Measurements from ENCODE around the gene PHLDB2.

Gene PHLDB2

DNA sequence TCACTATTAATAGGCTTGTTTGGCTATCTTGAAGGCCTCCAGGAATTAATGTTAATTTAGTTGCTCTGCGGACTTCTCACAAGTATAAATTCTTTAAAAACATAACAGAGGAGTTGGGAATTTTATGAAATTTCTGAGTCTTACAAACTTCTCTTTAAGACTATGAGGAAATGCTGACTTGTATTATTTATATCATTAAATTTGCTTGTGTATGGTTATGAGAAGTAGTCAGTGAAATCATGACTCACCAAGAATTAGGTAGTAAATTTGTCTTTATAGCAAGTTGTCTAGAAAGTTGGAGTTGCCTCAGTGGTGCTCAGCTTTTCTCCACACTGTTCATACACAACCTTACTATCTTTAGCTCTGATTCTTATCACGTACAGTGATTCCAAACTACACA lies 26.5 kb downstream of the PHLDB2 start:
- DNase-seq, result no peak

DNA sequence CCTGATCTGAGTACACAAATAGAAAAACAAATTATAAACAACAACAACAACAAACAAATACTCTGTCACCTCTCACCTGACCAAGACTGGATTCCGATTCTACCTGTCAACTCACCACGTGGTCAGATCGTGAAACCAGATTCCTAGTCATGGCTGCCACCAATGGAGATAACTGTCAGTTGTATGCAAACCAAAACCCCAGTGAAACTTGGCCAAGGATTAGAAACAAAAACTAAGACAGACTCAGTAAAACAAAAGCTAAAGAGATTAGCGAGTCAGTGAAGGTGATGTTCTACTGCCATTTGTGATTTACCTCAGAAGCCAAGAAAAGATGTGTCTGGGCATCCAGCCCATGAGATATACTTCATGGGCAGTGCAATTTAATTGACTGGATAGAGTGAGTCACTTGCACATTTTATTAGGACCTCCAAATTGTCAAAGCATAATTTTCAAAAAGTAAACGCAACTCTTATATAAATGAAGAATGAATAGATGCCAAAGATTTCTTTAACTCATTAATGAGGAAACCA lies 31.1 kb downstream of the PHLDB2 start:
- DNase-seq, result no peak

DNA sequence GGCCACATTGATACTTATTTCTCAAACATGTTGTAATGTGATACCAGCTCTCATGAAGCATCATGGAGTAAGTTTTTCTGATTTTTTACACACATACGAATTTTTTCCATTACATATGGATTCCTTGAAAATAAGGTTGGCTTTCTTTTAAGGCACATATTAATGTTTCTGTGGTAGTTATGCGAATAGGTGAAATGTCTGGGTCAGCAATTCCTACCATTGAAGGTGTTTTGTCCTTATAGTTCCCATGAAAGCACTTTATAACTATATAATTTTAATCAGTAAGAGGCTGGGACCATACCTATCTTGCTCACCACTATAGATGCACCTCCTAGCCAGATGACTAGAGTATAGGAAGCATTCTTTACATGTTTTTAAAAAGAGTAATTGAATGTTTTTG lies 33.0 kb downstream of the PHLDB2 start:
- no peak for DNase-seq

DNA sequence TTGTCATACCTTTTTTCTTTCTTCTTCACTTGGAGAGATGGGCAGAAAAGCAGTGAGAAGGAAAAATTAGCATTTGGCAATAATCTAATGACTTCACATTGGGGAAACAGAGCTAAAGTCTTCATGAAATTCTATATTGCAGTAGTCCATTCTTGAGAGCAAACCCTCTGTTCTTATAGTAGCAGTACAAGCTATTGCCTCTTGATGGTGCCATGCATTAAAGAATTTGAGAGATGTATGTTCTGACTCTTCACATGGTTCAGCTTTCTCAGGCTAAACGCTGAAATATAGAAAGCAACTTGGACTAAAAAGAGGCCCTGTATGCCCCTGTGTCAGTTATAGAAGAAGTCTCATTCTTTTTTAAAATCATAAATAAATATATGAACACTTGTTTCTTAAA lies 36.0 kb downstream of the PHLDB2 start:
- DNase-seq, result no peak

DNA sequence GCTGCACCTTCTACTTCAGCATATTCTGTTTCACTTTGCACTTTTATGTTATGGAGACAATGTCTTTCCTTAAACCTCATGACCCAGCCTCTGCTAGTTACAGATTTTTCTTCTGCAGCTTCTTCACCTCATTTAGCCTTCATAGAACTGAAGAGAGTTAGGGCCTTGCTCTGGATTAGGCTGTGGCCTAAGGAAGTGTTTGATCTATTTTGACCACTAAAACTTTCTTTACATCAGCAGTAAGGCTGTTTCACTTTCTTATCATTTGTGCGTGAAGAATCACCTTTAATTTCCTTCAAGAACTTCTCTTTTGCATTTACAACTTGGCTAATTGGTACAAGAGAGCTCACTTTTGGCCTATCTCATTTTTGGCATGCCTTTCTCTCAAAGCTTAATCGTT lies 40.9 kb downstream of the PHLDB2 start:
- no peak for DNase-seq

DNA sequence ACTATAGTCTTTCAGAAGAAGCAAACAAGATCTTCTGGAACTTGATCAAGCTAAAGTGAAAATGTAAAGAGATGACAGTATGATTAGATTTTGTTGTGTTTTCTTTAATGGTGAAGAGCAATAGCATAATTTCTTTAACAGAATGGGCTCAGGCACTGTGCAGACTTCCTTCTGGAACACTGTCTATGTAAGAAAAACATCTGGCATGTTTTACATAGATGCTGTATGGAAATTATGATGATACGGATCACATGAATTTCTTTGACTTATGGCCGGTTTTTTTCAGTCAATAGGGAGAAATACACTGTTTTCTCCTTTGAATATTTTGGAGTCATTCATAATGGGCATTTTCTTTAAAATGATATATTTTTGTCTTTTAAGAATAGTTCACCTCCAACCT lies 42.6 kb downstream of the PHLDB2 start:
- no peak for DNase-seq

DNA sequence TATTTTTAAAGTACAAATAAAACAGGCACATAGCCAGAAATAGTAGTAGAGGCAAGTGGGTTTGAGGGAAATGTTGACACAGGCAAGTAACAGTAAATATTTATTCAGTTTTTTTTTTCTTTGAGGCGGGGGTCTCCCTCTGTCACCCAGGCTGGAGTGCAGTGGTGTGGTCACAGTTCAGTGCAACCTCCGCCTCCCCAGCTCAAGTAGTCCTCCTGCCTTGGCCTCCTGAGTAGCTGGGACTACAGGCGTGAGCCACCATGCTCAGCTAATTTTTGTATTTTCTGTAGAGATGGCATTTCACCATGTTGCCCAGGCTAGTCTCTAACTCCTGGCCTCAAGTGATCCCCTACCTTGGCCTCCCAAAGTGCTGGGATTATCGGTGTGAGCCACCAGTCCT lies 43.5 kb downstream of the PHLDB2 start:
- no peak for DNase-seq

DNA sequence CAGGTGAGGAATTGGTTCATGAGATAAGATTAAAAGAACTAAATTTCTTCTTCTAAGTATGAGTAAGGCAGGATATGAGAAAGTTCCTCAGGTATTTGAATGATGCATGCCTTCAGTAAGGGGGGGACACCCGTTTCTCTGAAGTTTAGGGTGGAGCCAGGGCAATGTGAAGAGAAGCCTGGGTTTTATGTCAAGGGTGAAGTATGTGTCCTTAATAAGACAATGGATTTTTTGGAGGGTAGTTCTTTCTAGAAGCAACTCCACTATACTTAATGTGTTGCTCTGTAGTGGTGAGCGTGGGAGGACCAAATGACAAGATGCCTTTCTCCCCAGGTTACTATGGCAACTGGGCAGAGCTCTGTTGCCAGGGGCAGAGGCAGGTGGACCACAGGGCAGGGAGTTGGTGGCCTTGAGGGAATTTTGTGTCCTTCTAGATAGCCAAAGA lies 44.0 kb downstream of the PHLDB2 start:
- DNase-seq, result no peak

DNA sequence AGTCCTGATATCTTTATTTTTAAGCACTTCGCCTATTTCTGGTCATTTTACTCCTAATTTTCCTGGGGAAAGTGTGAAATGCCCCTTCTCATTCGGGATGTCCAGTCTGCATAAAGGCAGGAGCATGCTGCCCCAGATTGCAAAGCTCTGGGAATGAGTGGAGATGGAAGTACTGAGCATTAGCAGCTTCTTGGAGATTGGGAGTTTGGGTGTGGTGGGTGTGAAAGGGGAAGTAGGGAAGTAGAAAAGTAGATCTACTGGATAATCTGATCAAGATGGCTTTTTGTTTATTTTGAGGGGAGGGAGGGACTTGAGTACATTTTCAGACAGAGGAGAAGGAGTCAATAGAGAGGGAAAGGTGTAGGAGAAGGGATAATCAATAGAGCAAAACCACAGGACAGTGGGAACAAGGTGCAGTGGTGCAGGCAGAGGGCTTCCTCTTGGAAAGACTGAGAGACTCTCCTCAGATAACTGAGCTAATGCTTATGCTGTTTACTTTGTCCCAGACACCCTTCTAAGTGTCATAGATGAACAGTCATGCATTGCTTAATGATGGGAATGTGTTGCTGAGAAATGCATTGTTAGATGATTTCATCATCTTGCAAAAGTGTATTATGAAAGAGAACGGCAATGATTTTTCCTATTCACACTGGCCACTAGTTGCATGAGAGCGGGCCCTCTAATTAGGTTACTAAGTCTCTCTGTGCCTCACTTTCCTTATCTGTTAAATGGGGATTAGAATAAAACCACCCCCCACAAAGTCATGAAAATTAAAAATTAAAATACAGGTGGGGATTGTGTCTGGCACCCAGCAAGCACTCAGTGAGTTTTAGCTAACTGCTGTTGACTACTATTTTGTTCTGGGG lies 45.5 kb downstream of the PHLDB2 start:
- no peak for DNase-seq

DNA sequence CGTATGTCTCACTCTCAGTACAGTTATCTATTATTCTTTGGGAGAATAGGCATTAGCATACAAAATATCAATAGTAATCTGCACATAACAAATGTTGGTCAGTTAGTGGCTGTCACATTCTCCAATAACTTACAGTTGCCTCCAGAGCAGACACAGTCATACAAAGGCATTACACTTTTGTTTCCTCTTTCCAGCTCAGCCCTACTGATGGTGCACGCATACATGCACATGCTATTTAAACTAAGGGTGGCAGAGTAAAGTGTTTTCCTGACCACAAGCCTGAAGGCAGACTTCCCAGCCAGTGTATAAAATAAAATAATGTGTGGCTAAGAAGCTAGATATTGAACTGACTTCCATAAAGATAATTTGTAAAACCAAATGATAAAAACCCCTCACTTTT lies 47.6 kb downstream of the PHLDB2 start:
- DNase-seq, result no peak

DNA sequence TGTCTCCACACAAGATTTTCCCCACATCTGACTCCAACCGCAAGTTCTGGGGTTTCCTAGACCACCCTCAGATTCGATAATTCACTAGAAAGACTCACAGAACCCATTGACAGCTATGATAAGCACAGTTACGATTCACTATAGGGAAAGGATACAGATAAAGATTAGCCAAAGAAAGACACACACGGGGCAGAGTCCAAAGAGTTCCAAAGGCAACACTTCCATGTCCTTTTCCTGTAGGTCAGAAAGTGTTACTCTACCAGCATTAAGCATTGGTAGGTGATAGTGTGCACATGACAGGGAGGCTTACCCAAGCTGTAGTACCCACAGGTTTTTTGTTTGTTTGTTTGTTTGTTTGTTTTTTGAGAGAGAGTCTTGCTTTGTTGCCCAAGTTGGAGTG lies 48.1 kb downstream of the PHLDB2 start:
- no peak for DNase-seq

DNA sequence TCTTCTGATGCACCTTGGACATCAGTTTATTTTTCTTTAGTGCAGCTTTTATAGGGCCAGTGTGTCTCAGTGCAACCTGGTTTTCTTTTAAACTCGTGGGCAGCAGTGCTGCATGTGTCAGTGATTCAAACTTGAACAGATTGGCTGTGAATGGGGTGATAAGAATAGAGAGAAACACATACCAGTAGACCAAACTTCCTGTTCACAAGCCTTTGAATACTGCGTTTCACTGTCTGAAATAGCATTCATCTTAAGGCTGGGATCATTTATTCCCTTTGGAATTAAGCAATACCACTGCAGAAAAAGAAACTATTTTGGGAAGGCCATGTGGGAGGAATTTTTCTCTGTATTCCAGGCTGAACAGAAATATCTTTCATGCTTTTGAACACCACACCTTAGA lies 51.7 kb downstream of the PHLDB2 start:
- DNase-seq, result no peak

DNA sequence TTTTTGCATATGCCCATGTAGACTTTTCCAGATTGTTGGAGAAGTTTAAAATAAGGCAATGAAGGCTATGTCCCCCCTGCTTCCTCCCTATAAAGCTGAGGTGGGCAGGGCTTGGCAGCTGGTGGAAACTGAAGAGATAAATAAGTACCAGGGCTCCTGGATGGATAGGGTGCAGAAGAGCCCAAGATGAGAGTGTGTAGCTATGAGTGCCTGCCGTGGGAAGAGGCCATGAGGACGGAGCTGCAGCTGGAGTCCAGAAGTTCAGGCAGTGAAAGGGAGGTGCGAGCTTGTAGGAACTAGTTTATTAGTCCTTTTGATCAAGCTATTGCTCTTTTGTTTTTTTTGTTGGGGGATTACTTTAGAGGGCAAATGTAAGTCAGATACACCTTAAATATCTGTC lies 52.4 kb downstream of the PHLDB2 start:
- no peak for DNase-seq

DNA sequence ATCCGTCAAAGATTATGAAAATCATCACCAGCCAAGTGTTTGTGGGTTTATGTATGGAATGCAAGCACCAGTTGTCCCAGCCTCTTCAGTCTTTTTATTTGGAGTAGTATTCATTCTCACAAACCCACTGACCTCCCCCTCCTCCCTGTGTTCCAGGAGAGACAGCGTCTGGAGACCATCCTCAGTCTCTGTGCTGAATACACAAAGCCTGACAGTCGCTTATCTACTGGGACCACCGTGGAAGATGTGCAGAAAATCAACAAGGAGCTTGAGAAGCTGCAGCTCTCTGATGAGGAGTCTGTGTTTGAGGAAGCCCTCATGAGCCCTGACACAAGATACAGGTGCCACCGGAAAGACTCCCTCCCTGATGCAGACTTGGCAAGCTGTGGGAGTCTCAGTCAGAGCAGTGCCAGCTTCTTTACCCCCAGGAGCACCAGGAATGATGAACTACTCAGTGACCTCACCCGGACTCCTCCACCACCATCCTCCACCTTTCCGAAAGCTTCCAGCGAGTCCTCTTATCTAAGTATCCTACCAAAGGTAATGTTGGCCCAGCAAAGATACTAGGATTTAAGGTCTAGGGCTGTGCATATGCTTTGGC lies 54.2 kb downstream of the PHLDB2 start:
- DNase-seq, result no peak

DNA sequence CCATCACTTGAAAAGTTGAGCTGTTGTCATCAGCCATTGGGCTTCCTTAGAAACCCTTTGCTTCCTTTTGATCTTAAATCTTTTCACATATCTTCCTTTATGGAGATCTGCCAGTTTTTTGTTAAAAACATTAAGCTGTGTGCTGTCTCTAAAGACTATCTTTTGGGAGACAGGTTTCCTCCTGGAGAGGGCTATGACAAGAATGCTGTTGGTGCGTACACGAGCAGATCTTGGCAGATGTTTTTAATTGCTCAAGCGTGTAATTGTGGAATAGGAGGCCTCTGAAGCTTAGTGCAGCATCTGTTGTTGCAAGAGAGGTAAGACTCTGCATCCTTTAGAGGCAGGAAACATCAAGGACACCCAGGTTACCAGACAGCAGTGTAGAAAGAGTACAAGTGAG lies 56.8 kb downstream of the PHLDB2 start:
- DNase-seq, result no peak

DNA sequence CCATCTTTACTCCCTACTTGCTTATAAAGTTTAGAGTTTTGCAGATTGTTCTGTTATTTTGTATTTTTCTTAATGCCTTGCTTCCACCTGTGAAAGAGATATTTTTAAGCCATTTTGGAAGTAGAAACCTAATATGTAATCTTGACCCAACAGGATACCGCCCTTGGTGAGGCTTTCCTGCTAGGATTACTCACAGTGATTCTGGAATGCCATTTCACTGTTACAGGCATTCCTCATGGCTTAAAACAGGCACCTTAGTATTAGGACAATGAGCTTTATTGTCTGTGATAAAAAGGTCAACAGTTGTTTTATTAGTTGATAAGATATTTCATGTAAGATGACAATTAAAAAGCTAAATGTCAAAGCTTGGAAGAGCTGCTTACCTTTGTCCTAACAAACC lies 58.2 kb downstream of the PHLDB2 start:
- DNase-seq, result no peak

DNA sequence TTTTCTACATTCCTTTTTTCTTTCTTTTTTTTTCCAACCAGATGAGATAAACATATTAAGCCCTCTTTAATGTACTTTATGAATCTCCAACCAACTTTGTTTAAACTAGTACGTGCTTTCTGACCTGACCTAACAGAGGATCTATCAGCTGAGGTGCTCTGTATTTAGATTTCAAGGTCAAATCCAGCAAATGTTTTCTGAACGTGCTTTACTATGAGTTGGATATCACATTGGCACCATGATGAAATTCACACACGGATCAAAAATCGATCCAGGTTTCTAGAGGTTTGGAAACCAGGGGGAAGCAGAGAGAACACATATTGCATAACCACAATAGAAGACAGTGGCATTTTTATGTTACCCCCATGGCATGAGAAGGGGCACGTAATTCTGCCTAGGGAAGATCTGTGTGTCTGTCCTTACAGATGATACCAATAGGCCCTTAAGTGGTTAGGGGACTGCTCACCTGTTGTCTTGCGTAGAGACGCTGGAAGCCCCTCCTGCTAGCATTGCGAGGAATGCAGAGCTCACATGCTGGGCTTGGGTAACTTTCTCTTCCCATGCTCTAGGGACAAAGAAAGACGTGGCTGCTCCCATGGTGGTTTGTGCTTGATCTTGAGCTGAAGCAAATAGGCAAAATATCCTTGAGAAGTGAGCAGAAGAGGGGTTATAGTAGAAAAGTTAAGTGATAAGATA lies 60.5 kb downstream of the PHLDB2 start:
- DNase-seq, result no peak

DNA sequence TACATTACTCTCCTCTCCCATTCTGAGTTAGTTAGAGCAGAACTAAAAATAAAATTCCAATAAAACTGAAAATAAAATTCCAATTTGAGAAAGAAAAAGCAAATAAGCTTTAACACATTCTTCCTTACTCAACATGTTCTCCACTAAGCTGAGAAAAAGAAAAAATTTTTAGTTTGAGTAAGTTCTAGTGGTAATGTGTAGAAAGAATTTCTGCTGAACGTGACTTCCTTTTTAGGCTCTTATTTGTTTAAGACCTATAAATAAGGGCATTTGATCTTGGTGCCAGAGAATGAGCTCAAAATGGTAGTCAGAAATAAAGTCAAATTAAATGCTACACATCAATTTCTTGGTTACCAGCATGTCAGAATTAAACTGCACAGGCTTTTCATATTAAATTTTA lies 62.1 kb downstream of the PHLDB2 start:
- DNase-seq, result no peak

DNA sequence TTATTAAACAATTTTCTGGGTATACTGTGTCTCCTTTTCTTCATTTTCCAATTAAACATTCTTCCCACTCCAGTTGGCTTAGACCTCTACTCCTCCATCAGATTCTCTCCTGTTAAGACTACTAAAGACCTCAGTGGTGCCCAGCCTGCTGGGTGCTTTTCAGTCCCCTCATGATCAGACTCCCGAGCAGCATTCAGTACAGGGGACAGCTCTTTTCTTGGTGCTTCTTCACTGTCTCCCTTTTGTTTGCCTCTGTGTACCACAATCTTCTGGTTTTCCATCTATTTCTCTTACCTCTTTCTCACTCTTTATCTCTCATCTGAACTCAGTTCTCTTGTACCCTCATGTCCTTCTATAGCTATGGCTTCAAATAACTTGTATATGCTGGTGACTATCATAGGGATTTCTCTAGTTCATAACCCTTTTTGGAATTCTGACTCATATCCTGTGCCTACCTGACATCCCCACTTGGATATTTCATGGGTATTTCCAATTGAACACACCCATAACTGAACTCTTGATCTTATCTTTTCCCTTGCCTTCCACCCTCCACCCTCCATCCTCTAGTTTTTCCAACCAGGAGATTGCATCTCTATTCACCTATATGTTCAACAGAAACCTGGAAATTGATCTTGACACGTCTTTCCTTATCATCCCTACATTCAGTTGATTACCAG lies 64.2 kb downstream of the PHLDB2 start:
- no peak for DNase-seq

DNA sequence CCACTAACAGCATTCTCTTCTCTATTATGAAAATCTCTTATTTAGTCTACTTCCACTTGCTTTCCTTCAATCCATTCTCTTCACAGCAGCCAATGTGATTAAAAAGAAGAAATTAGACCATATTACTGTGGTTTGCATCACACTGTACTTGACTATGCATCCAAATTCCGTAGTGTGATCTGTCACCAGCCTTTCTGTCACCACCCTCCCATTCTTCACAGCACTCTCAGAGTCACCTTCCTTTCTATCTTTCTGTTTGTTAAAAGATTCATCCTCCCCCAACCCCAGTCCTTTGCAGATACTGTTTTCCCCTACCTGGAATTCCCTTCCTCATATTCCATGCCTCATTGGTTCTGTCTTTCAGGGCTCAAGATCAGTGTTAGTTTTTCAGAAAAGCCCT lies 64.7 kb downstream of the PHLDB2 start:
- no peak for DNase-seq

DNA sequence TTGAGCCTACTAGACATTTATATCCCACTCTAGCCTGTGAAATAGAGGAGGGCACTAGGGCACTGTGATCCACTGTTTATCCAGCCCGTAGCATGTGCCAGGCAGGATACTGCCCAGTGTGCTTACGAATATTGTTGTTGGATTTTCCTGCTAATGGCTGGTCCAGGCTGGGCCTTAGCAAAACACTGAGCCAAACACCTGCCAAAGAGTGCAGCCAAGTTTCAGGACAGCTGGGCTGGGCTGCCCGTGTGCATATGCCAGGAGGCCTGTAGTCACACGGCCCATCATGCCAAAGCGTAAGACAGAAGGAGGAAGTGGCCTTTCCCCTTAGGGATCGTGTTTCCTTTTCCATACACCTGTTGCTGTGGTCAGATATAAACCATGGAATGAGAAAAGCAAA lies 65.2 kb downstream of the PHLDB2 start:
- DNase-seq, result no peak

DNA sequence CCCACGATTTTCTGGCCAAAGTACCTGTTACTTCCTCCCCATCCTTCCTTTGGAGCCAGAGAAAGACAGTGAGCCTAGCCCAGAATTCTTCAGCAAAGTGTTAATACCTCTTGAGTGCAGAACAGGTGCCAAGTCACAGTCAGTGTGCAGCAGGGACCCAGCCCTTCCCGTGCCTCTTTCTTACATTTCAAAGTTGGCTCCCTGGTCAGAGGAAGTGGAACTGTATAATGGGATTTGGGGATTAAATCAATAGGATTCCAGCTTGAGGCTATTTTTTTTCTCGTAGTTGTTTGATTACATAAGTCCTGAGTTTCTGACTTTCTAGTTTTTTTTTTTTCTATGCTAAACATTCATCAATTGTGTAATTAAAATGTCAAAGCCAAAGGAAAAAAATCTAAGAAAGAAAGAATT lies 67.2 kb downstream of the PHLDB2 start:
- no peak for DNase-seq

DNA sequence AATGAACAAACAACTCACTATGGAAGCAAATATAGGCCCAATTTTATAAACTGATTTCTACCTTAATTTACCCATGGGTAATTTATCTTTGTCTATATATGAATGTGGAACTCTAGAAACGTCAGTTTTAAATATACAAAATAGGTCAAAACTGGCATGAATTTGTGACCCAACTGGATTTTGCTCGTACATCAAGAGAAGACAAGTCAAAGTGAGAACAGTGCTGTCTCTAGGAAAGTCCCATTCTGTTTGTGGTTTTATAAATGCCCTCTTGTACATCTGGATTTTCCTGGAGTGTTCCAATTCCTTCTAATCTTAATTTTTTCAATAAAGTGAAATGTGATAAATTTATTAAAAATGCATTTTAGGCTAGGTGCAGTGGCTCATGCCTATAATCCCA lies 69.5 kb downstream of the PHLDB2 start:
- DNase-seq, result no peak

Measured in CD4-positive, alpha-beta T cell treated with Interleukin-21 for 1 hour (primary cell).